GM12878 (cell line): ENCODE results near the gene ZBED4. TPM values are rescaled to one million over a fixed set of nuclear protein-coding genes. Genes with fewer than 3 reads are reported as not detected.

ENCODE experiments used
- CBX3 ChIP-seq: fragments of 200-600 bp; sonication (generic); IDR thresholded peaks from 2 replicates; pipeline ENCODE4 v1.6.1; 2016; ENCODE audit warnings: low read depth, borderline replicate concordance
- FOXM1 ChIP-seq: IDR thresholded peaks from 2 replicates; pipeline ENCODE4 v1.6.1; 2012; ENCODE audit warnings: low read depth, mild to moderate bottlenecking, inconsistent platforms, low read length, moderate library complexity
- GABPA ChIP-seq: IDR thresholded peaks from 2 replicates; pipeline ENCODE4 v1.6.1; 2014; ENCODE audit warnings: antibody characterized with exemption, low read depth, mild to moderate bottlenecking, inconsistent platforms
- HDGF ChIP-seq: fragments of 450-650 bp; IDR thresholded peaks from 2 replicates; pipeline ENCODE4 v1.6.1; 2016; ENCODE audit warnings: antibody characterized with exemption
- MEF2B ChIP-seq: fragments of 450-650 bp; IDR thresholded peaks from 2 replicates; pipeline ENCODE4 v1.6.1; 2018; ENCODE audit warnings: mild to moderate bottlenecking, moderate library complexity; ENCODE audit not compliant: partially characterized antibody, poor library complexity, severe bottlenecking
- MTA2 ChIP-seq: fragments of 450-650 bp; IDR thresholded peaks from 2 replicates; pipeline ENCODE4 v1.6.1; 2016; ENCODE audit warnings: low read depth, mild to moderate bottlenecking, moderate library complexity
- NR2F1 ChIP-seq: fragments of 450-650 bp; conservative IDR thresholded peaks from 2 replicates; pipeline ENCODE4 v1.6.1; 2017; ENCODE audit warnings: mild to moderate bottlenecking
- PAX5 ChIP-seq: IDR thresholded peaks from 2 replicates; pipeline ENCODE4 v1.6.1; 2011; ENCODE audit warnings: low read depth, low read length, borderline replicate concordance
- POLR2AphosphoS2 ChIP-seq: IDR thresholded peaks from 2 replicates; pipeline ENCODE4 v1.6.1; 2011; ENCODE audit warnings: low read depth, mild to moderate bottlenecking, low read length, improper control_type of control experiment, moderate library complexity
- RELA ChIP-seq: fragments of 450-650 bp; IDR thresholded peaks from 2 replicates; pipeline ENCODE4 v1.8.0; 2014; ENCODE audit warnings: borderline replicate concordance; ENCODE audit not compliant: partially characterized antibody
- RUNX3 ChIP-seq: IDR thresholded peaks from 2 replicates; pipeline ENCODE4 v1.6.1; 2012; ENCODE audit warnings: low read length, inconsistent platforms
- SPI1 ChIP-seq: IDR thresholded peaks from 2 replicates; pipeline ENCODE4 v1.6.1; 2011; ENCODE audit warnings: low read depth, mild to moderate bottlenecking, low read length, moderate library complexity, borderline replicate concordance; ENCODE audit not compliant: insufficient read depth
- STAT1 ChIP-seq: fragments of 450-650 bp; conservative IDR thresholded peaks from 2 replicates; pipeline ENCODE4 v1.6.1; 2014; ENCODE audit warnings: antibody characterized with exemption, mild to moderate bottlenecking
- TCF7 ChIP-seq: IDR thresholded peaks from 2 replicates; pipeline ENCODE4 v1.6.1; 2014; ENCODE audit warnings: antibody characterized with exemption, borderline replicate concordance
- WRNIP1 ChIP-seq: IDR thresholded peaks from 2 replicates; pipeline ENCODE4 v1.6.1; 2011; ENCODE audit warnings: low read depth, low read length, improper control_type of control experiment, borderline replicate concordance
- YBX1 ChIP-seq: fragments of 450-650 bp; IDR thresholded peaks from 2 replicates; pipeline ENCODE4 v1.6.1; 2016; ENCODE audit warnings: antibody characterized with exemption
- ZBTB11 ChIP-seq: fragments of 450-650 bp; formaldehyde crosslinking; IDR thresholded peaks from 2 replicates; pipeline ENCODE4 v1.5.0; 2022; ENCODE audit warnings: mild to moderate bottlenecking, missing genetic modification characterization
- ZBTB33 ChIP-seq: fragments of 450-650 bp; IDR thresholded peaks from 2 replicates; pipeline ENCODE4 v1.6.1; 2017; ENCODE audit warnings: mild to moderate bottlenecking
- ZNF622 ChIP-seq: fragments of 450-650 bp; IDR thresholded peaks from 2 replicates; pipeline ENCODE4 v1.6.1; 2017; ENCODE audit warnings: mild to moderate bottlenecking, inconsistent platforms
- polyA plus RNA-seq, 11 experiments: library from polyadenylated mRNA; depleted of rRNA in 4 of 11; unstranded in 6 of 11; stranded (reverse) in 5 of 11; fragments of >200 nt; fragmentation: Nextera tagmentation in 4 of 11; fragmentation: Illumina TruSeq in 1 of 11; extraction: Ambion mirVana in 4 of 11; extraction: Trizol in 1 of 11; gene quantifications; 1 replicate in 1 of 11; 2 replicates in 10 of 11; pipeline versions ENCODE4 v1.2.1 to v1.2.3, GENCODE V29; 2011 to 2016; ENCODE audit warnings: inconsistent platforms in 2 of 11, missing spikeins in 2 of 11, low read depth in 1 of 11
- total RNA-seq, 4 experiments: library from RNA; depleted of rRNA in 3 of 4; stranded (reverse); fragments of >200 nt in 3 of 4; fragmentation: Illumina TruSeq in 1 of 4; extraction: Trizol in 1 of 4; gene quantifications; 2 replicates each; pipeline versions ENCODE4 v1.2.1 to v1.2.3, GENCODE V29; 2013 to 2021
- TF ChIP-seq, protein P1 (sequence below): IDR thresholded peaks from 2 replicates; pipeline ENCODE4 v1.6.1; 2011; ENCODE audit warnings: borderline replicate concordance, low read depth, mild to moderate bottlenecking, moderate library complexity, mixed read lengths, low read length; ENCODE audit not compliant: insufficient read depth; ENCODE audit errors: extremely low read length
- TF ChIP-seq, protein P2 (sequence below): IDR thresholded peaks from 2 replicates; pipeline ENCODE4 v1.6.1; 2012; ENCODE audit warnings: low read depth, low read length, improper control_type of control experiment

Gene ZBED4
- total and polyA plus RNA-seq, 10 of the 15 experiments (the other 5 are each of a cell fraction or from before 2014, with no cell fraction given) = 2.3 to 21.6 (median 12.8) TPM

DNA sequence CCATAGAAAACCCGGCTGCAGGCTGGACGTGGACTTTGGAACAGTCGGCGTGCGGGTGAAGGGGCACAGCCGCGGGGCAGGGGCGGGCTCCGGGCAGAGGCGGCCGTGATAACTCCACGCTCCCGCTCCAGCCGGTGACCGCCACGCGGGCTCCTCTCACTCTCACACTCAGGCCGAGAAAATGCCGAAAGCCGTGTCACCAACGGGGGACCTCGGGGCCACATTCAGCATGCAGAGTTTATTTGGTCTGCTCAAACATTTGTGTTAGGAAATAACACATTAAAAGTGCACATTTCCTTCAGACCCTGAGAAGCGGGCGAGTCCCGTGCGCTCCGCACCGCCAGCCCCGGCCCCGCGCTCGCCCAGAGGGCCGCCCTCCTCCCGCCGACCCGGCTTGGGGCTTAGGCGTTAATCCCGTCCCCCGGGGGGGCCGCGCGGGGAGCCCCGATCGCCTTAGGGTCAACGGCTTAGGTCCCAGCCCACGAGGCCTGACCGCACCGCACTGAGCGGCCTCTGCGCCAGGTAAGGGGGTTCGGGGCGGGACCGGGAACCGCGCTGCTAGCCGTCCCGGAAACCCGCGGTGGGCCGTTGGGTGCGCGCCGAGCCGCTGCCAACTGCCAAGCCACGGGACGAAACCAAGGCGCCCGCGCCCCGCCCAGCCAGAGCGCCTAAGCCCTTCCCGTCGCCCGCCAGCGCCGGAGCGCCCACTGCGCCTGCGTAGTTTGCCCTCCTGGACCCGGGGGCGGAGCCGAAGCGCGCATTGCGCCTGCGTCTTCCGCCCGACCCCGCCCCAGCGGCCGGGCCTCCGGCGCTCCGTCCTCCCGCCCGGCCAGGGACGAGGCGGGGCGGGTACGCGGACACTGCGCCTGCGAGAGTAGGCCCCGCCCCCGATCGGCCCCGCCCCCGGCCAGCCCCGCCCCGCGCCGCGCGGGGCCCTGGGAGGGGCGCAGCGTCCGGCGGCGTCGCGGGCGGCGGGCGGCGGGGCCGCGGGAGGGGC is at the start of gene ZBED4 (continued):
- no peak for TF ChIP-seq SPI1
- TF ChIP-seq ZBTB11 (CRISPR knock-in tag) = no peak
- TF ChIP-seq RELA = no peak
- no peak for TF ChIP-seq YBX1
- no peak for TF ChIP-seq ZNF622
- TF ChIP-seq, protein P1, sequence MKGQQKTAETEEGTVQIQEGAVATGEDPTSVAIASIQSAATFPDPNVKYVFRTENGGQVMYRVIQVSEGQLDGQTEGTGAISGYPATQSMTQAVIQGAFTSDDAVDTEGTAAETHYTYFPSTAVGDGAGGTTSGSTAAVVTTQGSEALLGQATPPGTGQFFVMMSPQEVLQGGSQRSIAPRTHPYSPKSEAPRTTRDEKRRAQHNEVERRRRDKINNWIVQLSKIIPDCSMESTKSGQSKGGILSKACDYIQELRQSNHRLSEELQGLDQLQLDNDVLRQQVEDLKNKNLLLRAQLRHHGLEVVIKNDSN = no peak
- TF ChIP-seq MEF2B = peak; percentile 39
- TF ChIP-seq GABPA = no peak
- TF ChIP-seq PAX5 = peak; percentile 33; the same call in 1 of the 2 replicates
- no peak for TF ChIP-seq WRNIP1
- TF ChIP-seq MTA2 = 0 out of 2 replicates have a peak, but pooled peaks have one; percentile 7
- TF ChIP-seq FOXM1 = no peak
- TF ChIP-seq POLR2AphosphoS2 = no peak
- TF ChIP-seq, protein P2, sequence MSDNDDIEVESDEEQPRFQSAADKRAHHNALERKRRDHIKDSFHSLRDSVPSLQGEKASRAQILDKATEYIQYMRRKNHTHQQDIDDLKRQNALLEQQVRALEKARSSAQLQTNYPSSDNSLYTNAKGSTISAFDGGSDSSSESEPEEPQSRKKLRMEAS = peak; percentile 41
- peak; percentile 90 for TF ChIP-seq NR2F1
- TF ChIP-seq ZBTB33 = no peak
- peak; percentile 60 for TF ChIP-seq RUNX3
- TF ChIP-seq TCF7 = no peak
- TF ChIP-seq CBX3 = no peak
- TF ChIP-seq HDGF = no peak
- 0 out of 2 replicates have a peak, but pooled peaks have one; percentile 56 for TF ChIP-seq STAT1
